HCT116 (cell line): Measurements from ENCODE around the gene CABLES1. TPM values are rescaled to one million over a fixed set of nuclear protein-coding genes. Genes with fewer than 3 reads are reported as not detected.
"Not testable (repeated sequence)": the region's sequence is repeated elsewhere in the genome, so short reads cannot be mapped to it uniquely, and the experiment has no call there.

Experiments
- ATAC-seq: fragments of 200-7000 bp; cut with Tn5 transposase; 2 replicates; pipeline ENCODE4 v1.9.1; 2020; ENCODE audit warnings: mild to moderate bottlenecking, moderate library complexity
- BruUV-seq: library from RNA; stranded (reverse); fragments of 400-500 nt; replicated peaks from 2 replicates; lab custom pipeline; 2021; lab: Mats Ljungman, UMichigan
- CTCF ChIA-PET: fragments of 300-600 bp; sonication (Branson Sonifier 250); formaldehyde crosslinking; loops from one replicate; lab custom pipeline; 2021; ENCODE audit warnings: antibody characterized with exemption; lab: Charles Lee
- POLR2A ChIA-PET: fragments of 300-600, 350-600 bp; sonication (Branson Sonifier 250); formaldehyde crosslinking; loops from one replicate; lab custom pipeline; 2021; ENCODE audit warnings: antibody characterized with exemption; lab: Charles Lee
- RAD21 ChIA-PET, 2 experiments: fragments of 300-600 bp; sonication (Branson Sonifier 250); formaldehyde crosslinking; loops; one replicate each; lab custom pipeline; 2023; ENCODE audit warnings: low total read pairs in 2 of 2; ENCODE audit not compliant: uncharacterized antibody in 2 of 2, unreplicated experiment in 2 of 2, low non-redundant PET in 1 of 2; lab: Charles Lee
- DNase-seq: peaks from one replicate; pipeline ENCODE4 v3.0.0-alpha.2; 2010; ENCODE audit warnings: low read depth, low spot score
- H2AFZ ChIP-seq: fragments of 200-600 bp; shearing (Covaris generic), sonication (generic); 2 replicates; pipeline ENCODE4 v1.6.1; 2017; ENCODE audit warnings: low read depth, mixed run types, mixed read lengths, antibody characterized with exemption, low read length; ENCODE audit not compliant: poor library complexity, severe bottlenecking
- H3K27ac ChIP-seq: 2 replicates; pipeline ENCODE4 v1.5.1; 2012; ENCODE audit warnings: low read depth, low read length
- H3K27me3 ChIP-seq: fragments of 200-600 bp; sonication (generic); 2 replicates; pipeline ENCODE4 v1.6.1; 2016; ENCODE audit warnings: mixed run types, low read length, mixed read lengths; ENCODE audit not compliant: insufficient read depth
- H3K36me3 ChIP-seq, 2 experiments: fragments of 200-500 bp in 1 of 2; fragments of 200-600 bp in 1 of 2; sonication (Bioruptor generic) in 1 of 2; sonication (generic) in 1 of 2; 2 replicates each; pipeline versions ENCODE4 v1.5.1 to v1.6.1; 2014 to 2016; ENCODE audit warnings: low read length in 2 of 2, inconsistent platforms in 1 of 2, mixed read lengths in 1 of 2, mixed run types in 1 of 2; ENCODE audit not compliant: insufficient read depth in 2 of 2, control insufficient read depth in 1 of 2
- H3K4me1 ChIP-seq, 2 experiments: fragments of 200-600 bp in 1 of 2; sonication (generic) in 1 of 2; 2 replicates each; pipeline versions ENCODE4 v1.5.1 to v1.6.1; 2012 to 2017; ENCODE audit warnings: low read length in 2 of 2, inconsistent platforms in 1 of 2, mild to moderate bottlenecking in 1 of 2, mixed read lengths in 1 of 2, mixed run types in 1 of 2, moderate library complexity in 1 of 2; ENCODE audit not compliant: insufficient read depth in 2 of 2, control insufficient read depth in 1 of 2
- H3K4me2 ChIP-seq: fragments of 200-600 bp; sonication (generic); 2 replicates; pipeline ENCODE4 v1.6.1; 2017; ENCODE audit warnings: mixed run types, low read length, mixed read lengths
- H3K4me3 ChIP-seq, 2 experiments: fragments of 200-600 bp in 1 of 2; sonication (generic) in 1 of 2; replicated peaks in 1 of 2; 2 replicates each; pipeline ENCODE4 v1.5.1; 2011 to 2016; ENCODE audit warnings: low read length in 2 of 2, control low read depth in 1 of 2, low read depth in 1 of 2, mild to moderate bottlenecking in 1 of 2, mixed read lengths in 1 of 2, mixed run types in 1 of 2
- H3K79me2 ChIP-seq: fragments of 200-600 bp; sonication (generic); 2 replicates; pipeline ENCODE4 v1.6.1; 2017; ENCODE audit warnings: mild to moderate bottlenecking, mixed run types, low read length, moderate library complexity, mixed read lengths; ENCODE audit not compliant: insufficient read depth
- H3K9ac ChIP-seq: fragments of 200-600 bp; sonication (generic); 2 replicates; pipeline ENCODE4 v1.6.1; 2016; ENCODE audit warnings: low read length, mixed read lengths
- H3K9me2 ChIP-seq: fragments of 200-600 bp; sonication (generic), shearing (Covaris generic); 2 replicates; pipeline ENCODE4 v1.6.1; 2017; ENCODE audit warnings: mixed run types, mild to moderate bottlenecking, moderate library complexity; ENCODE audit not compliant: insufficient read depth
- H3K9me3 ChIP-seq, 2 experiments: fragments of 200-500 bp in 1 of 2; fragments of 200-600 bp in 1 of 2; sonication (Bioruptor generic) in 1 of 2; sonication (generic) in 1 of 2; 2 replicates each; pipeline ENCODE4 v1.6.1; 2014 to 2017; ENCODE audit warnings: low read length in 2 of 2, mixed read lengths in 2 of 2, inconsistent platforms in 1 of 2, low read depth in 1 of 2, mild to moderate bottlenecking in 1 of 2, mixed run types in 1 of 2, moderate library complexity in 1 of 2; ENCODE audit not compliant: control insufficient read depth in 1 of 2, insufficient read depth in 1 of 2
- H4K20me1 ChIP-seq: fragments of 200-600 bp; sonication (generic), shearing (Covaris generic); 2 replicates; pipeline ENCODE4 v1.6.1; 2017; ENCODE audit warnings: mixed run types, mild to moderate bottlenecking, moderate library complexity; ENCODE audit not compliant: insufficient read depth
- ATF3 ChIP-seq: IDR thresholded peaks from 2 replicates; pipeline ENCODE4 v1.6.1; 2012
- CEBPB ChIP-seq: IDR thresholded peaks from 2 replicates; pipeline ENCODE4 v1.6.1; 2012; ENCODE audit warnings: low read depth
- EGR1 ChIP-seq: IDR thresholded peaks from 2 replicates; pipeline ENCODE4 v1.6.1; 2012; ENCODE audit warnings: low read depth
- ELF1 ChIP-seq: IDR thresholded peaks from 2 replicates; pipeline ENCODE4 v1.6.1; 2012; ENCODE audit warnings: low read depth, borderline replicate concordance
- EZH2phosphoT487 ChIP-seq: fragments of 200-600 bp; IDR thresholded peaks from 2 replicates; pipeline ENCODE4 v1.6.1; 2018; ENCODE audit warnings: antibody characterized with exemption, borderline replicate concordance
- RAD21 ChIP-seq: IDR thresholded peaks from 2 replicates; pipeline ENCODE4 v1.6.1; 2012; ENCODE audit warnings: low read depth, mild to moderate bottlenecking
- REST ChIP-seq: IDR thresholded peaks from 2 replicates; pipeline ENCODE4 v1.6.1; 2012; ENCODE audit warnings: low read depth
- SRF ChIP-seq: IDR thresholded peaks from 2 replicates; pipeline ENCODE4 v1.6.1; 2012; ENCODE audit warnings: low read depth
- ZBTB33 ChIP-seq: IDR thresholded peaks from 2 replicates; pipeline ENCODE4 v1.6.1; 2011; ENCODE audit warnings: mild to moderate bottlenecking, low read length, moderate library complexity; ENCODE audit not compliant: insufficient replicate concordance; ENCODE audit errors: extremely low read depth
- intact Hi-C: fragments of 100-400 bp; cut with micrococcal nuclease; formaldehyde crosslinking; loops from 2 replicates; pipeline ENCODE4 v1.10.0; 2022
- total RNA-seq: library from RNA; stranded (reverse); gene quantifications from one replicate; pipeline ENCODE4 v1.2.1, GENCODE V29; 2021; ENCODE audit not compliant: unreplicated experiment

Gene CABLES1
- total RNA-seq, 1 experiment from 2014 or later = 7.7 TPM

GRCh38 chr18:23092121-23092520 is 43.2 kb upstream of the CABLES1 start:
- no peaks in the 10 kb centered on the region for H4K20me1 ChIP-seq
- H3K9me2 ChIP-seq = no peaks in the 10 kb centered on the region
- no peak overlapping the region for H3K4me3 ChIP-seq
- CTCF ChIA-PET = no interaction called here
- ATAC-seq (no peak), DNase-seq (no peak)
- POLR2A ChIA-PET = no interaction called here
- no peaks in the 10 kb centered on the region for H3K27me3 ChIP-seq
- H3K9ac ChIP-seq = no peak overlapping the region
- TF ChIP-seq RAD21 (no peak), CEBPB (no peak), REST (no peak), EZH2phosphoT487 (no peak), ATF3 (no peak), ZBTB33 (no peak), EGR1 (no peak), SRF (no peak), ELF1 (no peak)
- H2AFZ ChIP-seq = no peak overlapping the region
- RAD21 ChIA-PET = no interaction called here
- H3K27ac ChIP-seq = no peak overlapping the region
- no peaks in the 10 kb centered on the region for H3K36me3 ChIP-seq
- peaks cover 0 to 6% of the 10 kb centered on the region in 2 experiments; a peak in 2 of 4 replicates for H3K4me1 ChIP-seq
- intact Hi-C loops = no loop called here
- BruUV-seq = no TSS peak
- H3K9me3 ChIP-seq = no peaks in the 10 kb centered on the region
- no peak overlapping the region for H3K4me2 ChIP-seq
- H3K79me2 ChIP-seq = no peaks in the 10 kb centered on the region

GRCh38 chr18:23093130-23093529 is 42.2 kb upstream of the CABLES1 start:
- H3K4me1 ChIP-seq, POLR2A ChIA-PET, H3K4me2 ChIP-seq, intact Hi-C loops, H3K36me3 ChIP-seq, H4K20me1 ChIP-seq, DNase-seq, CTCF ChIA-PET, ATAC-seq, BruUV-seq, H2AFZ ChIP-seq, H3K27ac ChIP-seq, H3K4me3 ChIP-seq, H3K9ac ChIP-seq, H3K9me3 ChIP-seq, H3K79me2 ChIP-seq, RAD21 ChIA-PET, H3K27me3 ChIP-seq, H3K9me2 ChIP-seq: not testable (repeated sequence)
